ENCODE data around the gene LDLRAD1.

- TF ChIP-seq EZH2 (IDR thresholded peaks at IDR 0.05; ENCODE audit: insufficient read depth, poor library complexity, severe bottlenecking), result no peak
- TF ChIP-seq EZH2phosphoT487 (IDR thresholded peaks at IDR 0.05; ENCODE audit: insufficient read depth, low read depth), result no peak
These were observed 3.9 kb downstream of the LDLRAD1 start for GRCh38 chr1:54014009-54014629.

All from GM23248 (cell line).